Right atrium auricular region (tissue), 2 donors: ENCODE measurements around the gene GALNT3. TPM values are rescaled to one million over a fixed set of nuclear protein-coding genes. Genes with fewer than 3 reads are reported as not detected.

Experiments
- DNase-seq: peaks from one replicate; pipeline ENCODE4 v3.0.0-alpha.2; 2019; ENCODE audit warnings: low spot score
- H3K27ac ChIP-seq, 2 donors: fragments of 200-600 bp; sonication (generic); 1 replicate in 1 of 2; 2 replicates in 1 of 2; pipeline ENCODE4 v1.5.1; 2016 to 2019
- H3K27me3 ChIP-seq, 2 donors: fragments of 200-600 bp; sonication (generic); one replicate each; pipeline versions ENCODE4 v1.5.1 to v1.6.0; 2017 to 2019
- H3K36me3 ChIP-seq: fragments of 200-600 bp; sonication (generic); one replicate; pipeline ENCODE4 v1.5.1; 2016
- H3K4me1 ChIP-seq, 2 donors: fragments of 200-600 bp; sonication (generic); one replicate each; pipeline versions ENCODE4 v1.5.1 to v1.6.0; 2017 to 2019
- H3K4me3 ChIP-seq, 2 donors: fragments of 200-600 bp; sonication (generic); 1 replicate in 1 of 2; 2 replicates in 1 of 2; pipeline ENCODE4 v1.5.1; 2017 to 2019; ENCODE audit warnings: mild to moderate bottlenecking in 1 of 2, moderate library complexity in 1 of 2
- H3K9me3 ChIP-seq, 2 donors: fragments of 200-600 bp; sonication (generic); one replicate each; pipeline ENCODE4 v1.5.1; 2019
- CTCF ChIP-seq, 2 donors: fragments of 200-600 bp; sonication (generic); IDR thresholded peaks; one replicate each; pipeline ENCODE4 v1.5.1; 2019; ENCODE audit warnings: antibody characterized with exemption in 2 of 2
- total RNA-seq, 2 donors: library from RNA; depleted of rRNA; stranded (reverse); fragments of >200 nt; gene quantifications; one replicate each; pipeline ENCODE4 v1.1.0, GENCODE V29; 2016

The GALNT3 gene
- total RNA-seq, 2 donors from 2014 or later = 0.11 to 0.47 TPM

DNA sequence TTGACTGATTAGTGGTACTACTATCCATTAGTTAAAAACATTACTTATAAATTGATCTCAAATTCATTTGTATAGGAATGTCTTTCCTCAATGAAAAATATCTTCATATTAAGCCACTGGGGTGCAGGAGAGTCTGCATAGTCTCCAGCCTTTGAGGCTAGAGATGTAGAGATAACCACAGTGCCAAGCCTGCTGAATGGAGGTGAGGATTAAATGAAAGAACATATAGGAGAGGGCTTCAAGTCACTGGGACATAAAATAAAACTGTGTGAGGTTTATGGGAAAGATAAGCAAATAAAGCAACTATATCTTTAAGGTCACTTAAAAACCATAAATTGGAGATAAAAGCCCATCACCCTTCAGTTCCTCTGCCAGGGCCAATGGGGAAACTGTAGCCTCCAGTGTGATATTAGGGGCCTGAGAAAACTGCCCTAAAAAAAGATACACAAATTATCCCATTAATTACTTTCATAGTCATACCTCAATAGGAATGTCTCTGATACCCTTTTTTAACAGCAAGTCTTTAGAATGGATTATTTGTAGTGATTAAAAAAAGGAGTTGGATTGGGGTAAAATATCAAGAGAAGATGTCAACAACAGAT, 27.6 kb downstream of the GALNT3 start:
- Histone ChIP-seq H3K9me3 (no peaks in the 10 kb centered on the region), H3K4me1 (no peaks in the 10 kb centered on the region), H3K27ac (no peak overlapping the region), H3K36me3 (no peaks in the 10 kb centered on the region), H3K27me3 (no peaks in the 10 kb centered on the region), H3K4me3 (no peak overlapping the region)
- no peak for DNase-seq
- TF ChIP-seq CTCF (IDR thresholded peaks at IDR 0.05) = no peak

GRCh38 chr2:165762723-165763122, 31.3 kb downstream of the GALNT3 start:
- DNase-seq = no peak
- TF ChIP-seq CTCF (IDR thresholded peaks at IDR 0.05) = no peak
- Histone ChIP-seq H3K27me3 (no peaks in the 10 kb centered on the region), H3K27ac (no peak overlapping the region), H3K4me3 (no peak overlapping the region), H3K4me1 (no peaks in the 10 kb centered on the region), H3K36me3 (no peaks in the 10 kb centered on the region), H3K9me3 (no peaks in the 10 kb centered on the region)

DNA sequence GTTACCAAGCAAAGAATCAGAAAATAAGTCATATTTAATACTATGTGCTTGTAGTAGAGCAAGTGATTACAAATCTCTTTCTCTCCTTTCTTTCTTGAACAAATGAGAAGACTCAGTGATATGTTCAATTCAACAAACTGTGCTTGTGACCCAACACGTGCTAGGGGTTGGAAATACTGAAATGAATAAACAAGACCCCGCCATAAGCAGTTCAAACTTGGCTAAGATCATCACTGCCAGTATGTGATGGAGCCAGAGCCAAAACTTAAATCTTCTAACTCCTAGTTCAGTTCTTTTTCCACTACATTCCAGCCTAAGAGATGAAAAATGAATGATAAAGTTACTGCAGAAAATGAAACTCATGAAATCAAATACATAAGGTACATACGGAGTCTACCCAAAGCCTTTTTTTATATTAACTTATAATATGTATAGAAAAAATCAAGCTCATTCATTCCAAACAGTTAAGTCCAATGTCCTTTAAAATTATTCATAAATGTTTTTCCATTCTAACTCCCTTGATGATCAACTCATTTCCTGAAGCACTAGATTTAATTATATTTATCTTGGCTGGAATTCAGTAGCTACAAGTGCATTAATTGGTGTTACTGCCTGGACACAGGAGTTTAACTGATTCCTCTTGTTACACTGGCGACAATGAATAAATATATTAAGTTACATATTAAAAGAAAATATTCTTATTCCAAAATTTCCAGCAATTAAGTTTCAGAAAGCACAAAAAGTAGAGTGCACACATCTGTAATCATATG, 36.0 kb downstream of the GALNT3 start:
- no peak for DNase-seq
- no peak for TF ChIP-seq CTCF (IDR thresholded peaks at IDR 0.05)
- H3K9me3 ChIP-seq = no peaks in the 10 kb centered on the region
- H3K4me3 ChIP-seq = no peak overlapping the region
- H3K27ac ChIP-seq = no peak overlapping the region
- no peaks in the 10 kb centered on the region for H3K27me3 ChIP-seq
- H3K4me1 ChIP-seq = no peaks in the 10 kb centered on the region
- H3K36me3 ChIP-seq = no peaks in the 10 kb centered on the region

DNA sequence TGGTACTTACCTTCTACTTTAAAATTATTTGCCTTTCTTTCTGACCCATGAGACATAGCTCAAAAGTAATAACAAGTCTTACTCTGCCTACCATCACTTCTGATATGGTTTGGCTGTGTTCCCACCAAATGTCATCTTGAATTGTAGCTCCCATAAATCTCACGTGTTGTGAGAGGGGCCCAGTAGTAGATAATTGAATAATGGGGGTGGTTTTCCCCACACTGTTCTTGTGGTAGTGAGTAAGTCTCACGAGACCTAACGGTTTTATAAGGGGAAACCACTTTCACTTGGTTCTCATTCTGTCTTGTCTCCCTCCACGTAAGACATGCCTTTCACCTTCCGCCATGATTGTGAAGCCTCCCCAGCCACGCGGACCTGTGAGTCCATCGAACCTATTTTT, 47.5 kb downstream of the GALNT3 start:
- no peak for TF ChIP-seq CTCF (IDR thresholded peaks at IDR 0.05)

GRCh38 chr2:165745916-165746315, 48.1 kb downstream of the GALNT3 start:
- Histone ChIP-seq H3K9me3 (no peaks in the 10 kb centered on the region), H3K4me3 (no peak overlapping the region), H3K27me3 (no peaks in the 10 kb centered on the region), H3K27ac (no peak overlapping the region), H3K36me3 (no peaks in the 10 kb centered on the region), H3K4me1 (no peaks in the 10 kb centered on the region)
- no peak for DNase-seq
- no peak for TF ChIP-seq CTCF (IDR thresholded peaks at IDR 0.05)

More for the DNA sequence above, 47.5 kb downstream of the GALNT3 start:
- H3K27ac ChIP-seq = no peak overlapping the region
- no peak for DNase-seq
- H3K27me3 ChIP-seq = no peaks in the 10 kb centered on the region
- no peaks in the 10 kb centered on the region for H3K9me3 ChIP-seq
- no peaks in the 10 kb centered on the region for H3K4me1 ChIP-seq
- H3K4me3 ChIP-seq = no peak overlapping the region
- H3K36me3 ChIP-seq = no peaks in the 10 kb centered on the region
